NCI-H1048 (cell line): Measurements from ENCODE around the gene TMED8.
"Not testable (repeated sequence)": the region's sequence is repeated elsewhere in the genome, so short reads cannot be mapped to it uniquely, and the experiment has no call there.

Experiments
- DNase-seq: peaks from one replicate; lab custom pipeline; 2025; lab: John Stamatoyannopoulos, UW

TMED8 gene

DNA sequence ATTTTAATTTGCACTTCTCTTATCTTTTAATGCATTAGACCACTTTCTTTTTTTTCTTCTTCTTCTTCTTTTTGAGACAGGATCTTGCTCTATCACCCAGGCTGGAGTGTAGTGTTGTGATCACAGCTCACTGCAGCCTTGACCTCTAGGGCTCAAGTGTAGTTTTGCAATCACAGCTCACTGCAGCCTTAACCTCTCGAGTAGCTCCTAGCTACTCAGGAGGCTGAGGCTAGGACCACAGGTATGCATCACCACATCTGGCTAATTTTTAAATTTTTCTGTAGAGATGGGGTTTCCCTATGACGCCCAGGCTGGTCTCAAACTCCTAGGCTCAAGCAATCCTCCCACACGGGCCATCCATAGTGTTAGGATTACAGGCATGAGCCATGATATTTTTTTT, 12.7 kb downstream of the TMED8 start:
- no peak for DNase-seq

DNA sequence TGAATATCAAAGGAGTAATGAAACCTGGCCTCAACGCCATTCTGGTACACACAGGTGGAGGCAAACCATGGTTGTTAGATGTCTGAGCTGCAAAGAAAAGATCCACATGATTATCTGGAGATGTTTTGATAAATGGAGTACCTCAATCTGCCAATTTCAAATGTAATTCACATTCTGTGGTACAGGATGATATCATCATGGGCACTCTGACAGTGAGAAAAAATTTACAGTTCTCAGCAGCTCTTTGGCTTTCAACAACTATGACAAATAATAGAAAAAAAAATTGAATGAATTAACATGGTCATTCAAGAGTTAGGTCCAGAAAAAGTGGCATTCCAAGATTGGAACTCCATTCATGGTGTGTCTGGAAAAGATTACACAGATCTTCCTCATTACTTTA, 17.3 kb downstream of the TMED8 start:
- DNase-seq: no peak

DNA sequence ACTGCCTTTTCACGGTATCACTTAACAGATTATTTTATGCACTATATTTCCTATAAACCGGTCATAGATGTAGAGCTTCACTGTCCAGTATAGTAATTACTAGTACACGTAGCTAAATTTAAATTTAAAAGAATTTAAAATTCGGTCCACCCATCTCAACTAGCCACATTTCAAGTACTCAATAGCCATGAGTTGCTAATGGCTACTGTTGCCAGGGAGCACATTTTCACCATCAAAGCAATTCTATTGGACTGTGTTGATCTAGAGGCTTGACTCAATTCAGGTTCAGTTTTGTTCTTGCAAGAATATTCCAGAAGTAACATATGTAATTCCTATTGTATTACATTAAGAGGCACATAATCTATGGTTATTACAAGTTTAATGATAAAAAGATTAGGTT, 20.0 kb downstream of the TMED8 start:
- no peak for DNase-seq

DNA sequence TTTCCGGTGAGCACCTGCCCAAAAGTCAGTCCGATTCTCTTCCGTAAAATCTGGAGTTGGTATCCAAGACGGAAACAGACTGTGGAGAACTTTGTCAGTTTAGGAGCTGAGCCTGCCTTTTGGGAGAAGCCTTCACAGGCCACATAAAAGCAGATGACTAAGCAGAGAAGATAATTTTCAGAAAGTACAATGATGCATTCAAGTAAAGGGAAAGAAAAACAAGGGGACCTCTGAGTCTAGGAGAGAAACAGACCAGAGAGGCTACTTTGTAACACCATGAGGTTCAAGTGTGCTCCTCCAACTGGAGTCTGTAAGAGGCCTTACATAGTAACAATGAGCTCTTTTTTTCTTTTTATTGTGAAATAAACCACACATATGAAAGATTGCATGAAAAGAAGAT, 21.1 kb downstream of the TMED8 start:
- no peak for DNase-seq

DNA sequence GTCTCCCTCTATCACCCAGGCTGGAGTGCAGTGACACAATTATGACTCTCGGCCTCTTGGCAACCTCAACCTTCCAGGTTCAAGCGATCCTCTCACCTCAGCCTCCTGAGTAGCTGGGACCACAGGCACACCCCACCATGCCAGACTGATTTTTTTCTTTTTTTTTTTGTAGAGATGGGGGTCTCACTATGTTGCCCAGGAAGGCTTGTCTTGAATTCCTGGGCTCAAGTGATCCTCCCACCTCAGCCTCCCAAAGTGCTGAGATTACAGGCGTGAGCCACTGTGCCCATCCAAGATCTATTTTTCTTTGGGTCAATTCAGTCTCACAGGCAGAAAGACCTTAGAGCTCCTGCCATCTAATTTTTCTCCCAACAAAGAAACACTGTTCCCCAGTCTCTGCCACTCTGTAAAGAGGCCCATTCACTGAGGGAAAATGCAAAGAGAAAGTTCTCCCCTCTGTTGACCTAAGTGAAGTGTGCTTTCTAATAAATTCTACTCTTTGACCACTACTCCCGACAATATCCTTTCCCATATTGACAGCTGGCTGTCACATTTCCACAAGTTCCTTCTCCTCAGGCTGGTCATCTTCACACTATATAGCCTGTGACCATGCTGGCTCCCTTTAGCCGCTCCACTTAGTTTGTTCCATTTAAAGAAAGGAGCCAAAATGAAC, 23.3 kb downstream of the TMED8 start:
- DNase-seq: no peak

DNA sequence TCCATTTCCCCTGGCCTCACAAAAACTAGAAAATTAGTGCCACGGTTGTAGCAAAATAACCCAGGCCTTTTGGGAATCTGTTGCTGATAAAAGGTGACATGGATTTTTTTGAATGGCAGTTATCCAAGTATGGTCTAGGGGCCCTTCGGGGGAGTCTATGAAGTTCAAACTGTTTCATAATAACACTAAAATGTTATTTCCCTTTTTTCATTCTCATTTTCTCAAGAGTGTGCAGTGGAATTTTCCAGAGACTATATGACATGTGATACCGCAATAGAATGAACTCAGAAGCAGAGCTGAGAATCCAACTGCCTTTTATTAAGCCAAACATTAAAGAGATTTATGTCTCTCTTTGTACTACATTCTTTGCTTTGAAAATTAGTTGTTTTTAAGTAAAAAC, 29.1 kb downstream of the TMED8 start:
- no peak for DNase-seq

DNA sequence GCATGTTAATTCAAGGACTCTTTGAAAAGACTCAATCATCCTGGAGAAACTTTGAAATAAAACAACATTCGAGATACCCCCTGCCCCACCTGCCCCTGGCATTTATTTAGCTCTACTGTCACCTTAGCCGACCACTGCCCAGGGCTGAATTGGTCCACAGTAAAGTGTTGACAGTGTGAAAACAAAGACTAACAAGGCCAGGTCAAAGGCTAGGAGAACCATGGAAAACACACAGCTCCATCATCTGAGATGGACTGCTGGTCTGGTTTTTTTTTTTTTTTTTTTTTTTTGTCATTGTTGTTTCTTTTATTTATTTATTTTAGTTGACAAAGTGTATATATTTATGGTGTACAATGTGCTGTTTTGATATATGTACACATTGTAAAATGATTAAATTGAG, 30.4 kb downstream of the TMED8 start:
- no peak for DNase-seq

DNA sequence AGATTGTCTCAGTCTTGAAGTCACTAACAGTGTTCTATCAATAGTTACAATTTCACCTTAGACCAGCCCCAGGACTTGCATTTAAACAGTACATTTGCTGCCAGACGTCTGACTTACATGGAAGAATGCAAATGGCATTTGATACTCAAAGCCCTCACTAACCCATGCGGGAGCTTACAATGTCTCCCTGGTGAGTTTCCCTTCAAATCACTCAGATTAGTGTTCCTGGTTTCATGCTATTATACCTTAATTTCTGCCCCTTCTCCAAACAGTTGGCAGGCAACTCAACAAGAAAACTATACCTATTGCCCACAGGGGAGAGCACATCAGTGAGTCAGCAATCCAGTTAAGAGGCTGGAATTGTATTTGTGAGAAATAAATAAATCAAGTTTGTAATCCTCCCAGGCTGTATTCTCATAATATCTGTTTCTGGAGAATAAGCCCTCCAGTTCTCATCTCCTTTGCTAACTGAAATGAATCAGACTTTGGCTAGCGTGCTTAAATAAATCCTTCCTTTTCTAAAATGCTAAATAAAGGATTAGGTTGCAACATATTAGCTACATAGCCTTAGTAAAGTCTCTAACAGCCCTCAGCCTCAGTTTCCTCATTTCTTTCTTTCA, 32.4 kb downstream of the TMED8 start:
- no peak for DNase-seq

DNA sequence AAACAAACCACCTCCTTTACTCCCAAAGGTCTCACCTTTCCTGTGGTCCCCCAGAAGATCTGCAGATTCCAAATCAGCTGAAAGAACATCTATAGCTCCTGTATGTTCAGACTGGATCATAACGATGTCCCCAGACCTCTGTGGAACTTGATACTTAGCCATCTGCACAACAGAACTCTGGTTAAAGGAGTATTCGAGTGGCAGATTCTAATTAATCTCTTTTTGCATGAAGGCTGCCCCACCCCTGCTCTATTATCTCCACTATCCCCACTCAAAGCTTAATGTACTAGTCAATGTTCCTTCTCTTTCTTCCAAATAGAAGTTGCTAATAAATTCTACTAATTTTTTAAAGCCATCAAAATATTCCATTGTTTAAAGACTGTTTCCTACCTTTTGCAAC, 33.2 kb downstream of the TMED8 start:
- no peak for DNase-seq

DNA sequence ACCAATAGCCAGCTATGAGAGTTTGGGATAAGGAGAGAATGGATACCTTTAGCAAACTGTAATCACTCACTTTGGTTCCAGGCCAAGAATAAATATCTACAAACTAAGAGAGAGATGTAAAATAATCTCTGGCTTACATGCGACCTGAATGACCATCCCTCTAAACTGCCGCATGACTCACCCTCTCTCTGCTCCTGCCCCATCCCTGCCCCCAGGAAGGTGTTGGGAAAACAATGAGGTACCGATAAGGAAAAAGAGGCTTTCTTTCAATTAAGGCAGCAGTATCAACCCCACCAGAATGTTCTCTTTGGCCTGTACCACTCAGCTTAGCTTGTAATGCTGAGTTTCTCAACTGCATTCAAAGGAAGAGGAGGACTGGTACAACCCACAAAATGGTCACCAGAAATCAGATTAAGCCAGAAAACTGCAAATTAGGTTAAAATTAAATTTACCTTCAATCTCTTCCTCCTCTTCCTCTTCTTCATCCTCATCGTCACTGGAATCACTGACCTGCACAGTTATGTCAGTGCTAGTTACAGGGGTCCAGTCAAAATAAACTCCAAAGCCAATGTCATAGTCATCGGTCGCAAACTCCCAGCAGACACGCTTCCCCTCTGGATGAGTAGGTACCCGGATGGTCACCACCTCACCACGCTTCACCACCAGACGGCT, 34.0 kb downstream of the TMED8 start:
- DNase-seq: no peak

DNA sequence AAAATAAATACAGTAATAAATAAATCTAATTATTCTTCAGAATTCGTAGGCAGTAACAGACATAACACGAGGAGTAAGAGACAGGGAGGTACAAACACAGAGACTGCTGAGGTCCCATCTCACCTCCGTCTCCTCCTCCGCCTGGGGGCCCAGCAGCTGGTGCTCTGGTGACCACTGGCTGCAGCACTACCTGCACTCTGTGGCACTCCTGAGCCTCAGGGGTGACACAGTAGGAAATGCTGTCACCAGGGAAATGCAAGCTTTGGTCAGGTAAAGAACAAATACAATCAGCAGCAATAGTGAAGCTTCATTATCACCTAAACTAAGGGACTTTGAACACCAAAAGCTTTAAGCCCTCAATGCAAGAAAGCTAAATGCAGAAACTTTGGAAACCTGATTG, 36.5 kb downstream of the TMED8 start:
- DNase-seq: no peak

DNA sequence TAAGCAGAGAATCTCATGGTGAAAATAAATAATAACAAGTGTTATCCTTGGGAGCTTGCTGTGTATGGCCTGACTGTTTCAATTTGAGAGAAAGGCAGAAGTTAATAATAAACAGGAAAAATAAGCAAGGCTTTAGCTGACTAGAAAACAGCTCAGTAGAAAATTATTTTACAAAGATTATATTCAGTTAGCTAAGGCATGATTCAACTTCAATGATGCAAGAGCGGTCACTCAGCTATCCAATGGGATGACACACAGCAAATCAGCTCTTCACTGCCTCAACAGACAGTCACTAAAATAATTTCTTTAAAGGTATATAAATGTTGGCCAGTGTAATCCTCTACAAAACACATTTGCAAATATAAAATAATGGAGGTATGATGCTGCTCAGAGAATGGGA, 37.5 kb downstream of the TMED8 start:
- DNase-seq: no peak

DNA sequence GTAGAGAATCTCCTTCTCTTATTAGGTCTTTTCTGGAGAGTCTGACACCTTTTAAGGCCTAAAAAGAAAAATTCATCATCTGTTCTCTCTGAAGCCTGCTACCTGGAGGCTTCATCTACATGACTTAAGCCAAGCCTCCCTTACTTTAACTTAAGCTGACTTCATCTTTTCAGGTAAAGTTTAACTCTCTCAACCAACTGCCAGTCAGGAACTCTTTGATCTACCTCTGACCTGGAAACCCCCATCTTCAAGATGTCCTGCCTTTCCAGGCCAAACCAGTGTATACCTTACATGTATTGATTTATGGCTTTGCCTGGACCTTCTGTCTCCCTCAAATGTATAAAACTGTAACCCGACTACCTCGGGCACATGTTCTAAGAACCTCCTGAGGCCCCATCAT, 38.6 kb downstream of the TMED8 start:
- no peak for DNase-seq

DNA sequence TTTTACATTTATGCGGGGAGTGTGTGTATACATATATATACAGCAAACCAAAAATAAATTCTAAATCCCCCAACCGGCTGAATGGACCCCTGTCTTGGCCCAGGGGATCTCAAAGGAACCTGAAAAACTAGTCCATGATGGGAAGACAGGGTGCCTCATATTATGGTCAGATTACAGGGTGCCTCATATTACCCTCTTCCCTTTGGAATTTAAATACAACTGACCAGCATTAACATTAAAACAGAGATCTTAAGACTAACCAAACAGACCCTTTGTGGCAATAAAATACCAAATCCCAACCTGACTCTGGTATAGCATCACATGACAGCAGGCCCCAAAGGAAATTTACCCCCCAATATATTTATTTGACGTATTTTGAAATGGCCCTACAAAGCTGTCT, 39.0 kb downstream of the TMED8 start:
- DNase-seq: no peak

DNA sequence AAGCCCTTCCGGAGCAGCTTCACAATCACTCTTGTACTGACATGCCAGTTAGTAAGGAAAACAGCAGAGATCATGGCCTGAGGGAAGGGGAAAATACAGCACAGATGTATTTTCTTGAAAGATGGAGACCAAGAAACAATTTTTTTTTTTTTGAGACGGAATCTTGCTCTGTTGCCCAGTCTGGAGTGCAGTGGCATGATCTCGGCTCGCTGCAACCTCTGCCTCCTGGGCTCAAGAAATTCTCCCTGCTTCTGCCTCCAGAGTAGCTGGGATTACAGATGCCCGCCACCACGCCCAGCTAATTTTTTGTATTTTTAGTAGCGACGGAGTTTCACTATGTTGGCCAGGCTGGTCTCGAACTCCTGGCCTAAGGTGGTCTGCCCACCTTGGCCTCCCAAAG, 39.6 kb downstream of the TMED8 start:
- DNase-seq: not testable (repeated sequence)

DNA sequence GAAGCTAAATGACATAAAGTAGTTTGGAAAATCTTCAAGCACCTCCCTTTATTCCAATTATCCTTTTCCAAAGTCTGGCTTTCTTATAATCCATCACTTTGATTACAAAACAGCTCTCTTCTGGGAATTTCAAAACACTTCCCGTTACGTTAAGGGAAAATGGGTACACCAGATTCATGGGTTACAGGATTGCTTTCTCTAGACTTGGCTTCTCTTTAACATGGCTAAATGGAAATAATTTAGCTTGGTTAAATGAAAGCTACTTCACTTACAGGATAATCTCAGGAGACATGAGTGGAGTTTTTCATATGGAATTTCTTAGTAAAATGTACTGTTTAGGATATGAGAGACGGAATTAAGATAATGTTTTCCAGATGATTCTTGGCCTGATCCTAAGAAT, 41.3 kb downstream of the TMED8 start:
- DNase-seq: no peak

DNA sequence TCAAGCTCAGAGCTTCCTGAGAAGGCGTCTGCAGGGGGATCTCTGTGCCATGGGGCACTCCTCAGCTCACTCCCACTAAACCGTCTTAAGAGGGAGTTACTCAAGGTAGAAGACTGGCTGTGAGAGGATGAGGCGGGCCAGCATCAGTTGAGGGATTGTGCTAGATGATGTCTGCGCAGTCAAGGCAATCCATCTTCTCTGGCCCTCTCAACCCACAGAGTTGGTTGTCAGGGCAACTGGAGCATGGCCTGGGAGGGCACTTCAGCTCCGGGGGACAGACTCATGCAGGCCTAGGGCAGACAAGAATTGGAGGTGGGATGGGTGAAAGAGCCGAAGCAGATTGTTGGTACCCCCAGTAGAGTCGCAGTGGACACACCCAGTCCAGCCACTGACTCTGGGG, 47.0 kb downstream of the TMED8 start:
- no peak for DNase-seq

DNA sequence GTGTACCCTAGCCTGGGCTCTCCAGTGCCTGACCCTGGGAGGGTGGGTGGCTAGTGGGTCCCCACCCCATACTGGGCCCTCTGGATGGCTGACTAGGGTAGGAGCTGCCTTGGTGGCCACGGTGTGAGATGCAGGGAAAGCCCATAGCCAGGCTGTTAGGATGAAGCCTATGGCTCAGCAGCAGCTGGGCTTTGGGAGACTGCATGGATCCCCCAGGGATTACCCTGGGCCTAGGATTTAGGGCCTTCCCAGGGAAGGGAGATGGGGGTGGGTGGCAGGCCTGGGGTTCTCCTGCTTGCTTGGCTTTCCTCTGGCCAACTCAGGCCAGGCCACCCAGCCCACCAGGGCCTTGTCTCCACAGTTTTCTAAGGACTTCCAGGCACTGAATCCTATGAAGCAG, 49.8 kb downstream of the TMED8 start:
- no peak for DNase-seq

DNA sequence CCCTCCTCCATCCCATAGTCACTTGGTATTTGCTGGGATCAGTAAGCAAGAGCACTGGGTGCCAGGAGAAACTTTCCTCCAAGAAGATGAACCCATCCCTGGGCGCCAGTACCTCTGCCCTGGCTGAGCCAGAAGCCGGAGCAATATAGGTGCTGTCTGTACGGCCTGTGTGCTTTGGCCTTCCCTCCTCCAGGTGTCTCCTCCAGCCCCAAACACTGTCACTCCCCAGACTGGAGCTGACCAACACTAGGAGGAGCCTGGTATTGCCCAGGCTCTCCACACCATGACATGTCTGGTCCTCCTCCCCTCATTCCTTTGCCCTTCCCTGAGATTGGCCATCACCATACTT, 51.2 kb downstream of the TMED8 start:
- no peak for DNase-seq

DNA sequence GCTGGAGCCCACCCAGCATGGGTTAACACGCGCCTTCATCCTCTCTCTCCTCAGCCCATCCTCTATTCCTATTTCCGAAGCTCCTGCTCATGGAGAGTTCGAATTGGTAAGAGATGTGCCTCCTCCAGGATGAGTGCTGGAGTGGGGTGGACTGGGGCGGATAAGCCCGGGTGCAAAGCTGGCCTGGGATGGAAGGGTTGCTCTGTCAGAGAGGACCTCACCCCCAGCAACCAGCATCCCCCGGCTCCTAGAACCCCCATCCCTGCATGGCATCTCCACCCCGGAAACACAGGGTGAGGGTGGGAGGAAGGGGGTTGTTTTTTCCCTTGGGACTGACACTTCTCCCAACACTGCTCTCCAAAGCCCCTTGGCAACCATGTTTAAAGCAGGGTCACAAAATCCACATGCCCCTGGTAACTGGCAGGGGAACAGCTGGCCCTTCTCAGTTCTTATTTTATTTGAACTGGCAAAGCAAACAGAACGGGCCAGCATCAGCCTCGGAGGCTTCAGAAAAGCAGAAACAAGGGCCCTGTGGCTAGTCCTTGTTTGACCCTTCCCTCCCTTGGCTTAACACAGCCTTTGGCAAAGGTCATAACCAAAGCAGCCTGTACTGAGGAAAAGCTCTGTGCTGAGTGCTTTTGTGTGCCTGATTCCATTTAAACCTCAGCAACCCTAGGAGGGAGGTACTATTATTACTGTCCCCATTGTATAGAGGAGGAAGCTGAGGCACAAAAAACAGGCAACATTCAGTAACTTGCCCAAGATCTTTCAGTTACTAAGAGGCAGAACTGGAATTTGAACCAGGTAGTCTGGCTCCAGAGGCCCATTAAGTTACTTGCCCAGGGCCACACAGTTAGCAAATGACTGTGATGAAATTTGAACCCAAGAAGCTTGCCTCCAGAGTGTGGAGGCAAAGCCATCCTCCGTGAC, 51.8 kb downstream of the TMED8 start:
- no peak for DNase-seq

DNA sequence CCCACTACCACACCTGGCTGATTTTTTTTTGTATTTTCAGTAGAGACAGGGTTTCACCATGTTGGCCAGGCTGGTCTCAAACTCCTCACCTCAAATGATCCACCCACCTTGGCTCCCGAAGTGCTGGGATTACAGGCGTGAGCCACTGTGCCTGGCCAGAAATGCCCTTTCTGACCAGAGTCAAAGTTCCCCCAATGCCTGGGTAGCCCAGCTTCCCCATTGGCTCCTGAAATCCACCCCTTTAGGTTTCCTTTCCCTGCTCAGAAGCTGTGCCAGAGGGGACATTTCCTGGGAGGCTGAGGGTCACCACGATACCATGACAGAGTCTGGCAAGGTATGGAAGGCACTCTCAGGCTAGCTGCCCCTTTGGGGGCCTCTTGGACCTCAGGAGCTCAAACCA, 52.6 kb downstream of the TMED8 start:
- DNase-seq: no peak

DNA sequence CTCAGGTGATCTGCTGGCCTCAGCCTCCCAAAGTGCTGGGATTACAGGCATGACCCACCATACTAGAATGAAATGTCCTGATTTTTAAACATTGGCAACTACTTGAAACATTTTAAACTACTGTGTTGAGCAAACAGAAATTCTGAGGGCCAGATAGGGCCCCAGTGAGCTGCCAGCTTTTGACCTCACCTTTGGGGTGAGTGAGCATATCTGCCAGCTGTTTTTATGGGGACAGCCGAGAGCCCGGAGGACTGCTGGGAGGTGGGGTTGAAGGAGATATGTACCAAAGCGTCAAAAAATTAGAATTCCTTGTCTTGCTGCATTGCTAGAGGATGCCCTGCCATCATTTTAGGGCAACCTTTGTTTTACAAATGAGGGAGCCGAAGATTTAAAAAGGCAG, 53.3 kb downstream of the TMED8 start:
- no peak for DNase-seq

DNA sequence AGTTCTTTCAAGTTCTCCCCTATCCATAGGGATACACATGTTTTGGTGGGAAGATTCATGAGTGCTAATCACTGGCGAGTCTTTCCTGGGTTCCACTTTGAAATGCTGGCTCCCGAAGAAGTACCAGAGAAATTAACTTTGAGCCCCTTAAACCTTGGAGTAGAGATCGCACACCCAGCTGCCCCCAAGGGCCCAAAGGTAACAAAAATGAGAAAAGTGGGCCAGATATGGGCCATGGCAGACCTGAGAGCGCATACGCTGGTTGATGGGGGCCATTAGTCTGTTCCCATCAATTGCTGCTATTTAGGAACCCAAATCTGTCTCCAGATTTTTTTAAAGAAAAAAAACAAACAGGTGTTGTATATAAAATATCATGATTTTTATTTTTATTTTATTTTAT, 53.9 kb downstream of the TMED8 start:
- no peak for DNase-seq
